ENCODE measurements around the gene CDK13.

The CDK13 gene

GRCh38 chr7:39948956-39949928 is 814 bp upstream of the CDK13 start:
- peak; percentile 97 for DNase-seq (ENCODE audit: low read depth)

GRCh38 chr7:39950473-39951225 is 593 bp downstream of the CDK13 start:
- DNase-seq (ENCODE audit: low read depth) = peak; percentile 18

GRCh38 chr7:39951226-39952194 is 1.5 kb downstream of the CDK13 start:
- peak; percentile 52 for DNase-seq (ENCODE audit: low read depth)

GRCh38 chr7:39952374-39952773 is 2.3 kb downstream of the CDK13 start:
- DNase-seq (ENCODE audit: low read depth) = no peak

GRCh38 chr7:39952803-39953202 is 2.7 kb downstream of the CDK13 start:
- DNase-seq (ENCODE audit: low read depth) = no peak

- DNase-seq (ENCODE audit: low read depth) = no peak
Observed at GRCh38 chr7:39954694-39955093, 4.6 kb downstream of the CDK13 start.

- DNase-seq (ENCODE audit: low read depth) = no peak
Observed at GRCh38 chr7:39958038-39958437, 8.0 kb downstream of the CDK13 start.

- no peak for DNase-seq (ENCODE audit: low read depth)
Observed at GRCh38 chr7:39967406-39968161, 17.5 kb downstream of the CDK13 start.

GRCh38 chr7:39969431-39969830 is 19.4 kb downstream of the CDK13 start:
- DNase-seq (ENCODE audit: low read depth) = no peak

GRCh38 chr7:39971924-39972323 is 21.9 kb downstream of the CDK13 start:
- DNase-seq (ENCODE audit: low read depth) = no peak

- DNase-seq (ENCODE audit: low read depth) = no peak
Observed at GRCh38 chr7:39973801-39974200, 23.7 kb downstream of the CDK13 start.

GRCh38 chr7:39978230-39978934 is 28.3 kb downstream of the CDK13 start:
- DNase-seq (ENCODE audit: low read depth) = no peak

- no peak for DNase-seq (ENCODE audit: low read depth)
Observed at GRCh38 chr7:39979406-39980073, 29.5 kb downstream of the CDK13 start.

- no peak for DNase-seq (ENCODE audit: low read depth)
Observed at GRCh38 chr7:39985398-39985918, 35.4 kb downstream of the CDK13 start.

- no peak for DNase-seq (ENCODE audit: low read depth)
Observed at GRCh38 chr7:39987641-39988347, 37.7 kb downstream of the CDK13 start.

GRCh38 chr7:40000734-40001315 is 50.8 kb downstream of the CDK13 start:
- DNase-seq (ENCODE audit: low read depth) = no peak

- no peak for DNase-seq (ENCODE audit: low read depth)
Observed at GRCh38 chr7:40001649-40002048, 51.6 kb downstream of the CDK13 start.

GRCh38 chr7:40003597-40003996 is 53.5 kb downstream of the CDK13 start:
- no peak for DNase-seq (ENCODE audit: low read depth)

Data from T follicular helper cell (primary cell).